ENCODE measurements around the gene SEPTIN10.

Gene SEPTIN10

DNA sequence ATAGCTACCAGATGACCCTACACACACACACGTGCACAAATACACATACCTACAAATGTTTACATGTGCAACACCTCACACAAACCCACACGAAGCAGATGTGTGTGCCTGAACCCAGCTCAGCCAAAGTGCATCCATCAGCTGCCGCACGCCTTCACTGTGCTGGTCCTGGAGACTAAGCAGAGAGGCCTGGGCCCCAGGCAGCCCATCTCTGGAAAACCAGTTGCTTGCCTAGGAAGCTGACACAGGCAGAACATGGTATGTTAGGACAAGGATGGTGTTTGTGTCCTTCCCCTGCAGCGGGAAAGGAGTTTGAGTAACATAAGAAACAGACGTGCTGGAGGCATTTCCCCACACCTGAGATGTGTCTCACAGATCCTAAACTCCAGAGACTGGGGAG, 86.7 kb downstream of the SEPTIN10 start:
- TF ChIP-seq, protein P1, sequence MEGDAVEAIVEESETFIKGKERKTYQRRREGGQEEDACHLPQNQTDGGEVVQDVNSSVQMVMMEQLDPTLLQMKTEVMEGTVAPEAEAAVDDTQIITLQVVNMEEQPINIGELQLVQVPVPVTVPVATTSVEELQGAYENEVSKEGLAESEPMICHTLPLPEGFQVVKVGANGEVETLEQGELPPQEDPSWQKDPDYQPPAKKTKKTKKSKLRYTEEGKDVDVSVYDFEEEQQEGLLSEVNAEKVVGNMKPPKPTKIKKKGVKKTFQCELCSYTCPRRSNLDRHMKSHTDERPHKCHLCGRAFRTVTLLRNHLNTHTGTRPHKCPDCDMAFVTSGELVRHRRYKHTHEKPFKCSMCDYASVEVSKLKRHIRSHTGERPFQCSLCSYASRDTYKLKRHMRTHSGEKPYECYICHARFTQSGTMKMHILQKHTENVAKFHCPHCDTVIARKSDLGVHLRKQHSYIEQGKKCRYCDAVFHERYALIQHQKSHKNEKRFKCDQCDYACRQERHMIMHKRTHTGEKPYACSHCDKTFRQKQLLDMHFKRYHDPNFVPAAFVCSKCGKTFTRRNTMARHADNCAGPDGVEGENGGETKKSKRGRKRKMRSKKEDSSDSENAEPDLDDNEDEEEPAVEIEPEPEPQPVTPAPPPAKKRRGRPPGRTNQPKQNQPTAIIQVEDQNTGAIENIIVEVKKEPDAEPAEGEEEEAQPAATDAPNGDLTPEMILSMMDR (IDR thresholded peaks at IDR 0.05; ENCODE audit: insufficient read depth, low read length, poor library complexity, severe bottlenecking): no peak
- no peak for DNase-seq (ENCODE audit: extremely low read depth, insufficient read length)
- no peak overlapping the region for H3K4me3 ChIP-seq (replicated peaks; ENCODE audit: low read depth, low read length)
- no peaks in the 10 kb centered on the region for H3K27me3 ChIP-seq (replicated peaks; ENCODE audit: control insufficient read depth, insufficient read depth, low read length)
- no peaks in the 10 kb centered on the region for H3K36me3 ChIP-seq (ENCODE audit: control insufficient read depth, insufficient read depth, low read length)

DNA sequence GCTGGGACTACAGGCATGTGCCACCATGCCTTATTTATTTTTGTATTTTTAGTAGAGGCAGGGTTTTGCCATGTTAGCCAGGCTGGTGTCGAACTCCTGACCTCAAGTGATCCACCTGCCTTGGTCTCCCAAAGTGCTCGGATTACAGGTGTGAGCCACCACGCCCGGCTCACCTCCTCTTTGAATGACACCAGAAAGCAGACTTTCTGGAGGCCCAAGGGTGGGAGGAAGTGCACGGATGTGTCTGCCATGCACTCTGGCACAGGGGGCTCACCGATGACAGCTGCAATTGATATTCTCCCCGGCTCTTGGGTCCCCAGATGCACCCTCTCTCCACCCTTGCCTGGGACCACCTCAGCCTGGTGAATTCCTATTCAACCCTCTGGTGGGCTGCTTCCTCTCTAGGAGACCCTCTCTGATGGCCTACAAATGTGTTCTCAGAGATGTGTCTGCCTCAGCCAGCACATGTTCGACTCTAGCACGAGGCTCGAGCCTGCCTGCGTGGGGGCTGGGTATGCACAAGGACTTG, 87.3 kb downstream of the SEPTIN10 start:
- DNase-seq (ENCODE audit: extremely low read depth, insufficient read length): no peak
- H3K4me3 ChIP-seq (replicated peaks; ENCODE audit: low read depth, low read length): no peak overlapping the region
- H3K36me3 ChIP-seq (ENCODE audit: control insufficient read depth, insufficient read depth, low read length): no peaks in the 10 kb centered on the region
- H3K27me3 ChIP-seq (replicated peaks; ENCODE audit: control insufficient read depth, insufficient read depth, low read length): no peaks in the 10 kb centered on the region
- TF ChIP-seq, protein P1 (IDR thresholded peaks at IDR 0.05; ENCODE audit: insufficient read depth, low read length, poor library complexity, severe bottlenecking): no peak

DNA sequence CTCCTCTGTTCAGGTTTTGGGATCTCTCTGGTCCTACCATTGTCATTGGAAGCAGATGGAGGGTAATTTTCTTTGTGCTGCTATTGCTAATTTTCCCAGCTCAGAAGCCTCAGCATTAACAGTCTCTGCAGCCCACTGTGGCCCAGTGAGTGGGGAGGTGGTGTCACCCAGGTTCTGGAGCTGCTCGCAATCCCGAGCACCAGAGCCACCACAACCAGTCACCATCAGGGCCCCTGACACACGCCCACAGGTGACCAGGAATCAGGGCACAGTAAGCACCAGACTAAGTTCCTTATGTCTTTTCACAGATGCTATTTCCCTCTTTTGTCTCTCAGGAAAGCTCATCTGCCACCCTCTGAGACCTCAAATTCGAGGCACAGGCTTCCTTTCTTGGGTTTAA, 87.9 kb downstream of the SEPTIN10 start:
- Histone ChIP-seq H3K4me3 (replicated peaks; ENCODE audit: low read depth, low read length) (no peak overlapping the region), H3K27me3 (replicated peaks; ENCODE audit: control insufficient read depth, insufficient read depth, low read length) (no peaks in the 10 kb centered on the region), H3K36me3 (ENCODE audit: control insufficient read depth, insufficient read depth, low read length) (no peaks in the 10 kb centered on the region)
- TF ChIP-seq, protein P1 (IDR thresholded peaks at IDR 0.05; ENCODE audit: insufficient read depth, low read length, poor library complexity, severe bottlenecking): no peak
- no peak for DNase-seq (ENCODE audit: extremely low read depth, insufficient read length)

DNA sequence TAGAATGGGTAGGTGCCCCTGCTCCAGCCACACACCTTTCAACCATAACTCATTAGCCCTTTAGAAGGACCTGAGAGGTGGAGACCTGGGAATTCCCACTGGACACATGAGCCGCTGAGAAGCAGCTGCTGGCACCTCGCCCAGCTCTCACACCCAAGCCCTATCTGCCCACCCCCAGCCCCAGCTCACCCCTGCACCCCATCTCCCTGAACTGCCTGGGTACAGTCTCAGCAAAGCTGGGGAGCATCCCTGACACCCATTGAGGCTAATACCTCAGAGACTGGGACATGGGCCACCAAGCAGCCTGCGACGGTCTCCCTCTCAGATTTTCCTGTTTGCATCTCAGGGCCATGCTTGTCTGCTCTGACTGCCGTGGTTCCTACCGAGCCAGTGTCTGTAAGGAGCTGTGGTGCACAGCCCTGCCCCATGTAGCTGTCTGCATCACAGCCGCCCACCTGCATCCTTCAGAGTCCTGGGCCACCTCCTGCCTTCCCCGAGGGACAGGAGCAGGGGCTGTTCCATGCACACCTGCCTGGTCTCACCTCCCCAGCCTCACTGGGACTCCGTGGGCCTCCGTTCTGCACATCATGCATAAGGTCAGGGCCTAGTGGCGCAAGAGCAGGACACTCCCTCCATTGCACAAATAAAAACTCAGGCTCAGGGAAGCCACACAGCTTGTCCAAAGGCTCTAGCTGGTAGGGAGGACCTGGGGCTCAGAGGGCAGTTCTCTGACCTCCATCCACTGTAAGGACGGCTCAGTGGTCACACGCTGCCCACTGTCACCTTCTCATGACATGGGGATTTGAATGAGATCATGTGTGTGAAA, 90.0 kb downstream of the SEPTIN10 start:
- no peak for DNase-seq (ENCODE audit: extremely low read depth, insufficient read length)
- Histone ChIP-seq H3K4me3 (replicated peaks; ENCODE audit: low read depth, low read length) (no peak overlapping the region), H3K36me3 (ENCODE audit: control insufficient read depth, insufficient read depth, low read length) (no peaks in the 10 kb centered on the region), H3K27me3 (replicated peaks; ENCODE audit: control insufficient read depth, insufficient read depth, low read length) (no peaks in the 10 kb centered on the region)
- TF ChIP-seq, protein P1 (IDR thresholded peaks at IDR 0.05; ENCODE audit: insufficient read depth, low read length, poor library complexity, severe bottlenecking): no peak

DNA sequence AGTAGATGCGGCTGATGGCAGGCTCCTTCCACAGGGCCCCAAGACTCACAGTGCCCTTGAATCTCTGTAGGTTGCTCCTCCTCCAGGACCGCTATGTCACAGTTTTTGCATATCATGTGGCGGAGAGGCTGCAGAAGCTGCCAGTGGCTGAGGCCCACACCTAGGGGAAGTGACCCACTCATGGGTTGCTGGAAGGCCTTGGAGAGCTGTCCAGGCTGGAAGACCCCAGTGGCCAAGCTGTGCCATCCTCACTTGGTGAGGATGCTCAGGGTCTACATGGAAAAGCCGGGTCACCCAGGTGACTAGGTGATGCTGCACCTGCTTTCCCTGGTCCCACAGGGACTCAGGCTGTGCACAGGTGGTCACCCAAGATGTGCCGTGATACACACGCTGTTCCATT, 90.6 kb downstream of the SEPTIN10 start:
- H3K4me3 ChIP-seq (replicated peaks; ENCODE audit: low read depth, low read length): no peak overlapping the region
- TF ChIP-seq, protein P1 (IDR thresholded peaks at IDR 0.05; ENCODE audit: insufficient read depth, low read length, poor library complexity, severe bottlenecking): no peak
- no peak for DNase-seq (ENCODE audit: extremely low read depth, insufficient read length)
- no peaks in the 10 kb centered on the region for H3K27me3 ChIP-seq (replicated peaks; ENCODE audit: control insufficient read depth, insufficient read depth, low read length)
- H3K36me3 ChIP-seq (ENCODE audit: control insufficient read depth, insufficient read depth, low read length): no peaks in the 10 kb centered on the region

All from GM06990 (cell line).